ENCODE results near the gene COG8. TPM values are rescaled to one million over a fixed set of nuclear protein-coding genes. Genes with fewer than 3 reads are reported as not detected.

The COG8 gene
- total and polyA plus RNA-seq, 9 donors, result 21.0 to 48.9 (median 40.7) TPM

GRCh38 chr16:69311533-69312387, 27.6 kb downstream of the COG8 start:
- Histone ChIP-seq H3K4me3 (peak overlapping the region; percentile 92), H3K36me3 (no peaks in the 10 kb centered on the region), H3K27ac (peak overlapping the region; percentile 46 to 74), H3K9me3 (no peaks in the 10 kb centered on the region), H3K27me3 (no peaks in the 10 kb centered on the region), H3K4me1 (ENCODE audit: insufficient read depth) (peaks cover 2% of the 10 kb centered on the region)
- intact Hi-C loops (cut with DNase I), result no loop called here
- DNase-seq, result peak in 1 of 5 donors; percentile 49
- WGBS, 3 donors, result 1% methylated on average over 53 to 59 of the region's 59 CpGs
- TF ChIP-seq EP300 (IDR thresholded peaks at IDR 0.05), result no peak
- TF ChIP-seq CTCF (IDR thresholded peaks at IDR 0.05), result no peak
- TF ChIP-seq POLR2A (IDR thresholded peaks at IDR 0.05), result no peak

- no peaks in the 10 kb centered on the region for H3K9me3 ChIP-seq
- WGBS, 3 donors, result 9 to 16% (median 11%) methylated on average over 43 to 70 of the region's 70 CpGs
- TF ChIP-seq CTCF (IDR thresholded peaks at IDR 0.05), result peak; percentile 86 to 97 (median 92)
- peak; percentile 76 for TF ChIP-seq POLR2A (IDR thresholded peaks at IDR 0.05)
- no peak for TF ChIP-seq EP300 (IDR thresholded peaks at IDR 0.05)
- peaks cover 2% of the 10 kb centered on the region for H3K4me1 ChIP-seq (ENCODE audit: insufficient read depth)
- DNase-seq, result peak; percentile 95 to 99 (median 97)
- H3K4me3 ChIP-seq, result peak within 1 kb of the TSS; percentile 92
- intact Hi-C loops (cut with DNase I), result no loop called here
- peak within 1 kb of the TSS; percentile 46 to 74 for H3K27ac ChIP-seq
- H3K27me3 ChIP-seq, result no peaks in the 10 kb centered on the region
- no peaks in the 10 kb centered on the region for H3K36me3 ChIP-seq
These were observed 28.5 kb downstream of the COG8 start, which contains the start of gene VPS4A for GRCh38 chr16:69310653-69311532. VPS4A (plus strand) TSS chr16:69311350; CDS start chr16:69311512, 162 bp downstream.

- Histone ChIP-seq H3K36me3 (no peaks in the 10 kb centered on the region), H3K4me1 (ENCODE audit: insufficient read depth) (peaks cover 2% of the 10 kb centered on the region), H3K9me3 (no peaks in the 10 kb centered on the region), H3K4me3 (no peak overlapping the region), H3K27me3 (no peaks in the 10 kb centered on the region), H3K27ac (no peak overlapping the region)
- intact Hi-C loops (cut with DNase I), result no loop called here
- TF ChIP-seq EP300 (IDR thresholded peaks at IDR 0.05) (no peak), POLR2A (IDR thresholded peaks at IDR 0.05) (no peak), CTCF (IDR thresholded peaks at IDR 0.05) (no peak)
- WGBS, 3 donors, result 84 to 90% (median 90%) methylated on average over 12 of the region's 12 CpGs
- peak in 2 of 5 donors; percentile 25 to 45 for DNase-seq
These were observed 30.0 kb downstream of the COG8 start for GRCh38 chr16:69309316-69309715.

- Histone ChIP-seq H3K27ac (no peak overlapping the region), H3K4me3 (no peak overlapping the region), H3K36me3 (no peaks in the 10 kb centered on the region), H3K4me1 (ENCODE audit: insufficient read depth) (peaks cover 2% of the 10 kb centered on the region), H3K27me3 (no peaks in the 10 kb centered on the region), H3K9me3 (no peaks in the 10 kb centered on the region)
- TF ChIP-seq POLR2A (IDR thresholded peaks at IDR 0.05) (no peak), EP300 (IDR thresholded peaks at IDR 0.05) (no peak), CTCF (IDR thresholded peaks at IDR 0.05) (no peak)
- intact Hi-C loops (cut with DNase I), result no loop called here
- no peak for DNase-seq
- 91 to 93% (median 92%) methylated on average over 2 of the region's 2 CpGs for WGBS, 3 donors
These were observed 31.5 kb downstream of the COG8 start for GRCh38 chr16:69307856-69308255.

Data from ovary (tissue), 9 donors.